T-helper 2 cell treated with Interferon-gamma antibody and Interleukin-4, amounts not matched to agents 100 ng/mL and 5 ng/mL, for 36 hours (primary cell): ENCODE data around the gene GCC2. TPM values are rescaled to one million over a fixed set of nuclear protein-coding genes. Genes with fewer than 3 reads are reported as not detected.
"Not testable (repeated sequence)": the region's sequence is repeated elsewhere in the genome, so short reads cannot be mapped to it uniquely, and the experiment has no call there.

ENCODE experiments used
- intact Hi-C: fragments of 100-400 bp; cut with micrococcal nuclease; formaldehyde crosslinking; loops from one replicate; pipeline ENCODE4 v1.15.1; 2023
- total RNA-seq: library from RNA; stranded (reverse); gene quantifications from 2 replicates; pipeline ENCODE4 v1.2.3, GENCODE V29; 2022

GCC2 gene
- total RNA-seq, 1 donor from 2014 or later, result 46.0 TPM

GRCh38 chr2:108444941-108445840 is 3.8 kb upstream of the GCC2 start:
- intact Hi-C loops, result no loop called here

- intact Hi-C loops, result no loop called here
Observed at GRCh38 chr2:108446703-108447102, 2.3 kb upstream of the GCC2 start.

- intact Hi-C loops, result no loop called here
Observed at GRCh38 chr2:108447947-108448677, 894 bp upstream of the GCC2 start.

- intact Hi-C loops, result loop anchor here (1.0 kb wide), 3 partner anchors 85 to 270 kb away; partner anchors contain the start of genes LIMS1 and RANBP2
Observed at GRCh38 chr2:108449410-108450130, 564 bp downstream of the GCC2 start.

- intact Hi-C loops, result no loop called here
Observed at GRCh38 chr2:108450863-108451262, 1.9 kb downstream of the GCC2 start.

GRCh38 chr2:108451976-108452375 is 3.0 kb downstream of the GCC2 start:
- intact Hi-C loops, result no loop called here

- intact Hi-C loops, result not testable (repeated sequence)
Observed at GRCh38 chr2:108453530-108453929, 4.5 kb downstream of the GCC2 start.

GRCh38 chr2:108454440-108454839 is 5.4 kb downstream of the GCC2 start:
- intact Hi-C loops, result no loop called here

- intact Hi-C loops, result no loop called here
Observed at GRCh38 chr2:108455571-108455970, 6.6 kb downstream of the GCC2 start.

GRCh38 chr2:108458082-108458481 is 9.1 kb downstream of the GCC2 start:
- intact Hi-C loops, result no loop called here

GRCh38 chr2:108459441-108459840 is 10.4 kb downstream of the GCC2 start:
- intact Hi-C loops, result no loop called here

GRCh38 chr2:108460345-108461037 is 11.5 kb downstream of the GCC2 start:
- intact Hi-C loops, result no loop called here

- intact Hi-C loops, result no loop called here
Observed at GRCh38 chr2:108477099-108477498, 28.1 kb downstream of the GCC2 start.

- intact Hi-C loops, result no loop called here
Observed at GRCh38 chr2:108485253-108485652, 36.2 kb downstream of the GCC2 start.

GRCh38 chr2:108490506-108491122 is 41.6 kb downstream of the GCC2 start:
- intact Hi-C loops, result no loop called here

- intact Hi-C loops, result no loop called here
Observed at GRCh38 chr2:108491848-108492247, 42.8 kb downstream of the GCC2 start.

- intact Hi-C loops, result no loop called here
Observed at GRCh38 chr2:108492364-108492763, 43.4 kb downstream of the GCC2 start.

- intact Hi-C loops, result not testable (repeated sequence)
Observed at GRCh38 chr2:108496167-108496566, 47.2 kb downstream of the GCC2 start.

GRCh38 chr2:108507620-108508019 is 58.6 kb downstream of the GCC2 start:
- intact Hi-C loops, result not testable (repeated sequence)

- intact Hi-C loops, result not testable (repeated sequence)
Observed at GRCh38 chr2:108512431-108512830, 63.4 kb downstream of the GCC2 start.

GRCh38 chr2:108514478-108514877 is 65.5 kb downstream of the GCC2 start:
- intact Hi-C loops, result not testable (repeated sequence)
